ENCODE measurements around the gene SYT17. TPM values are rescaled to one million over a fixed set of nuclear protein-coding genes. Genes with fewer than 3 reads are reported as not detected.
"Not testable (repeated sequence)": the region's sequence is repeated elsewhere in the genome, so short reads cannot be mapped to it uniquely, and the experiment has no call there.

SYT17 gene
- total RNA-seq, 2 experiments from 2014 or later = not detected

- no peaks in the 10 kb centered on the region for H3K4me1 Mint-ChIP-seq
- no peak for DNase-seq
- H3K9me3 Mint-ChIP-seq = peaks cover 2% of the 10 kb centered on the region
- no peaks in the 10 kb centered on the region for H3K36me3 Mint-ChIP-seq (ENCODE audit: low read depth)
- H3K27me3 Mint-ChIP-seq = no peaks in the 10 kb centered on the region
- H3K27ac Mint-ChIP-seq = no peak overlapping the region
- POLR2A ChIA-PET = no interaction called here
- CTCF ChIA-PET = interaction anchor here (0.7 kb wide), 1 partner anchor 55 kb away, joined by 4 read pairs; no protein-coding TSS in a partner anchor
- no peak overlapping the region for H3K4me3 Mint-ChIP-seq
These were observed 16.9 kb downstream of the SYT17 start for GRCh38 chr16:19184823-19185509.

DNA sequence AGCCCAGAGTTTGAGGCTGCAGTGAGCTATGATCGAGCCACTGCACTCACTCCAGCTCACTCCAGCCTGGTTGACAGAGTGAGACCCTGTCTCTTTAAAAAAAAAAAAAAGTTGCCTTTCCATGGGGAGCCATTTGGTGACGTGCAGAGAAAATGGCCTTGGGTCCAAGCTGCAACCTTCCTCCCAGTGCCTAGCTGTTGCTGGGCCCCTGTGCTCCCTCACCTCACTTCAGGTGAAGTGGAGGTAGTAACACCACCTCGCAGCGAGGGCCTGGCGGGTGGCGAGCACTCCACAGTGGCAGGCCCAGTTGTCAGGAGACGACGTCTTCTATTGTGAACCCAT lies 17.4 kb downstream of the SYT17 start:
- ChIA-PET CTCF (no interaction called here), POLR2A (no interaction called here)
- Mint-ChIP-seq H3K4me1 (peaks cover 2% of the 10 kb centered on the region), H3K36me3 (ENCODE audit: low read depth) (no peaks in the 10 kb centered on the region), H3K4me3 (no peak overlapping the region), H3K9me3 (peaks cover 2% of the 10 kb centered on the region), H3K27ac (no peak overlapping the region), H3K27me3 (no peaks in the 10 kb centered on the region)
- DNase-seq = no peak

- no peak overlapping the region for H3K27ac Mint-ChIP-seq
- ChIA-PET POLR2A (no interaction called here), CTCF (no interaction called here)
- H3K4me3 Mint-ChIP-seq = no peak overlapping the region
- no peaks in the 10 kb centered on the region for H3K27me3 Mint-ChIP-seq
- H3K9me3 Mint-ChIP-seq = peaks cover 2% of the 10 kb centered on the region
- no peak for DNase-seq
- H3K36me3 Mint-ChIP-seq (ENCODE audit: low read depth) = no peaks in the 10 kb centered on the region
- H3K4me1 Mint-ChIP-seq = peaks cover 3% of the 10 kb centered on the region
These were observed 18.4 kb downstream of the SYT17 start for GRCh38 chr16:19186408-19186807.

DNA sequence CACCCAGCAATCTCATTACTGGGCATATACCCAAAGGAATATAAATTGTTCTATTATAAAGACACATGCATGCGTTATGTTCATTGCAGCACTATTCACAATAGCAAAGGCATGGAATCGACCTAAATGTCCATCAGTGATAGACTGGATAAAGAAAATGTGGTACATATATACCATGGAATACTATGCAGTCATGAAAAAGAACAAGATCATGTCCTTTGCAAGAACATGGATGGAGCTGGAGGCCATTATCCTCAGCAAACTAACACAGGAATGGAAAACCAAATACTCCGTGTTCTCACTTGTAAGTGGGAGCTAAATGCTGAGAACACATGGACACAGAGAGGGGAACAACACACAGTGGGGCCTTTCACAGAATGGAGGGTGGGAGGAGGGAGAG lies 19.9 kb downstream of the SYT17 start:
- H3K4me3 Mint-ChIP-seq; H3K9me3 Mint-ChIP-seq; CTCF ChIA-PET; H3K27me3 Mint-ChIP-seq; H3K36me3 Mint-ChIP-seq (ENCODE audit: low read depth); DNase-seq; H3K4me1 Mint-ChIP-seq; POLR2A ChIA-PET; H3K27ac Mint-ChIP-seq: not testable (repeated sequence)

DNA sequence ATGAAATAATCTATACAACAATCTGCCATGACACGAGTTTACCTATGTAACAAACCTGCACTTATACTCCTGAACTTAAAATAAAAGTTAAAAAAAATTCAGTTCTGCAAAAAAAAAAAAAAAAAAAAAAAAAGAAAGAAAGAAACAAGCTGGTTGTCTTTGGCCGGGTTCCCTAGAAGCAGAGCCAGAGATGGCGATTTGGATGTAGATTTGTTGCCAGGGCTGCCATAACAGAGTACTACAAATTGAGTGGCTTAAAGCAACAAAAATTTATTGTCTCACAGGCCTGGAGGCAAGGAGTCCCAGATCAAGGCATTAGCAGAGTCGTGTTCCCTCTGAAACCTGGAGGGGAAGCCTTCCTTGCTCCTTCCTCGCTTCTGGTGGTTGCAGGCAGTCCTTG lies 20.4 kb downstream of the SYT17 start:
- H3K9me3 Mint-ChIP-seq = peaks cover 2% of the 10 kb centered on the region
- no peaks in the 10 kb centered on the region for H3K36me3 Mint-ChIP-seq (ENCODE audit: low read depth)

GRCh38 chr16:19192865-19193264 lies 24.8 kb downstream of the SYT17 start:
- POLR2A ChIA-PET = no interaction called here
- CTCF ChIA-PET = interaction anchor here (1.1 to 1.7 kb wide), 2 partner anchors 13 to 106 kb away, joined by 5 read pairs; no protein-coding TSS in a partner anchor
- Mint-ChIP-seq H3K36me3 (ENCODE audit: low read depth) (no peaks in the 10 kb centered on the region), H3K4me3 (no peak overlapping the region), H3K9me3 (peaks cover 2% of the 10 kb centered on the region), H3K27me3 (no peaks in the 10 kb centered on the region), H3K27ac (no peak overlapping the region), H3K4me1 (peaks cover 3% of the 10 kb centered on the region)
- DNase-seq = no peak

More for the DNA sequence above, 20.4 kb downstream of the SYT17 start:
- no peak for DNase-seq
- ChIA-PET POLR2A (no interaction called here), CTCF (no interaction called here)
- H3K4me1 Mint-ChIP-seq = peaks cover 3% of the 10 kb centered on the region
- no peak overlapping the region for H3K27ac Mint-ChIP-seq
- no peaks in the 10 kb centered on the region for H3K27me3 Mint-ChIP-seq
- H3K4me3 Mint-ChIP-seq = no peak overlapping the region

- Mint-ChIP-seq H3K4me3 (no peak overlapping the region), H3K9me3 (peaks cover 5% of the 10 kb centered on the region), H3K4me1 (no peaks in the 10 kb centered on the region), H3K27ac (no peak overlapping the region), H3K36me3 (ENCODE audit: low read depth) (no peaks in the 10 kb centered on the region), H3K27me3 (no peaks in the 10 kb centered on the region)
- ChIA-PET CTCF (no interaction called here), POLR2A (no interaction called here)
- DNase-seq = no peak
These were observed 28.8 kb downstream of the SYT17 start for GRCh38 chr16:19196871-19197270.

GRCh38 chr16:19203374-19203966 lies 35.4 kb downstream of the SYT17 start:
- H3K27ac Mint-ChIP-seq = no peak overlapping the region
- ChIA-PET CTCF (no interaction called here), POLR2A (no interaction called here)
- no peaks in the 10 kb centered on the region for H3K27me3 Mint-ChIP-seq
- H3K9me3 Mint-ChIP-seq = peaks cover 9% of the 10 kb centered on the region
- H3K36me3 Mint-ChIP-seq (ENCODE audit: low read depth) = no peaks in the 10 kb centered on the region
- no peaks in the 10 kb centered on the region for H3K4me1 Mint-ChIP-seq
- H3K4me3 Mint-ChIP-seq = no peak overlapping the region
- DNase-seq = no peak

- ChIA-PET CTCF (no interaction called here), POLR2A (no interaction called here)
- no peaks in the 10 kb centered on the region for H3K27me3 Mint-ChIP-seq
- H3K27ac Mint-ChIP-seq = no peak overlapping the region
- peaks cover 2% of the 10 kb centered on the region for H3K9me3 Mint-ChIP-seq
- H3K4me1 Mint-ChIP-seq = no peaks in the 10 kb centered on the region
- no peaks in the 10 kb centered on the region for H3K36me3 Mint-ChIP-seq (ENCODE audit: low read depth)
- DNase-seq = no peak
- H3K4me3 Mint-ChIP-seq = no peak overlapping the region
These were observed 42.4 kb downstream of the SYT17 start for GRCh38 chr16:19210280-19210924.

DNA sequence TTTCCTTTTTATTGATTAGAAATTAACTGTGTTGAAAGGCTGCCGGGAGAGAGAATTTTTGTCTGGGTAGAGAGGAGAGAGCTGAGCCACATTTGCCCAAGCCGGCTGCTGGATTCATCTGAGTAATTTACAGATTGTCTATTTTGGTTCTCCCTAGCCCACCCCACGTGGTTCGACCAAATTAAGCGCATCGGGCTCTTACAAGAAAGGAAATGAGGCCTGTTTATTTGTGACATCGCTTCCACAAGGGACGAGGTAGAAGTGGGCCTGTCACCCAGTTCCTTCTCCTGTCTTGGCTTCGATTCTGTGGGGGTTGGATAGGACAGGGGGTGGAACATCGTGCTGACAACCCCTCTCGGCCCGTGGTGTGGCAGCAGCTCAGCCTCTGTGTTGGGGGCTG lies 42.9 kb downstream of the SYT17 start:
- DNase-seq = no peak
- ChIA-PET CTCF (interaction anchor here (0.6 kb wide), 1 partner anchor 246 kb away, joined by 3 read pairs; no protein-coding TSS in a partner anchor), POLR2A (no interaction called here)
- Mint-ChIP-seq H3K27ac (no peak overlapping the region), H3K4me3 (no peak overlapping the region), H3K36me3 (ENCODE audit: low read depth) (no peaks in the 10 kb centered on the region), H3K4me1 (no peaks in the 10 kb centered on the region), H3K27me3 (no peaks in the 10 kb centered on the region), H3K9me3 (peaks cover 2% of the 10 kb centered on the region)

- Mint-ChIP-seq H3K36me3 (ENCODE audit: low read depth) (no peaks in the 10 kb centered on the region), H3K27ac (no peak overlapping the region), H3K4me3 (no peak overlapping the region), H3K4me1 (no peaks in the 10 kb centered on the region), H3K9me3 (peaks cover 2% of the 10 kb centered on the region), H3K27me3 (no peaks in the 10 kb centered on the region)
- POLR2A ChIA-PET = no interaction called here
- CTCF ChIA-PET = no interaction called here
- DNase-seq = no peak
These were observed 44.0 kb downstream of the SYT17 start for GRCh38 chr16:19212059-19212458.

DNA sequence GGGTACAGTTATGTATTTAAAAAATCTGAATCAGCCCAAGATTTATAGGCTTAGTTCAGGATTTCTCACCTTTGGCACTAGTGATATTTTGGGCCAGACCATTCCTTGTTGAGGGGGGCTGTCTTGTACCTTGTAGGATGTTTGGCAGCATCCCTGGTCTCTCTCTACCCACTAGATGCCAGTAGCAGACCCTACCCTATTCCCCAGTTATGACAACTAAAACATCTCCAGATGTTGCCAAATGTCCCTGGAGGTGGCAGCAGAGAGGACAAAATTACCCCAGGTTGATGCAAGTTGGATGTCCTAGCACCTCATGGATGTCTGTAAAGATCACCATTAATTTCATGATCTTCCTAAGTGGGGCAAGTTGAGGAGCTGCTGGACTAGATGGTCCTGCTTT lies 45.8 kb downstream of the SYT17 start:
- Mint-ChIP-seq H3K27ac (no peak overlapping the region), H3K27me3 (no peaks in the 10 kb centered on the region), H3K4me1 (peaks cover 11% of the 10 kb centered on the region), H3K36me3 (ENCODE audit: low read depth) (no peaks in the 10 kb centered on the region), H3K4me3 (no peak overlapping the region), H3K9me3 (peaks cover 2% of the 10 kb centered on the region)
- ChIA-PET CTCF (interaction anchor here (0.7 kb wide), 1 partner anchor 170 kb away, joined by 3 read pairs; no protein-coding TSS in a partner anchor), POLR2A (no interaction called here)
- no peak for DNase-seq

GRCh38 chr16:19215705-19216104 lies 47.7 kb downstream of the SYT17 start:
- POLR2A ChIA-PET = no interaction called here
- no peaks in the 10 kb centered on the region for H3K36me3 Mint-ChIP-seq (ENCODE audit: low read depth)
- H3K27me3 Mint-ChIP-seq = no peaks in the 10 kb centered on the region
- H3K27ac Mint-ChIP-seq = no peak overlapping the region
- peaks cover 2% of the 10 kb centered on the region for H3K9me3 Mint-ChIP-seq
- DNase-seq = no peak
- peaks cover 11% of the 10 kb centered on the region for H3K4me1 Mint-ChIP-seq
- CTCF ChIA-PET = no interaction called here
- no peak overlapping the region for H3K4me3 Mint-ChIP-seq

DNA sequence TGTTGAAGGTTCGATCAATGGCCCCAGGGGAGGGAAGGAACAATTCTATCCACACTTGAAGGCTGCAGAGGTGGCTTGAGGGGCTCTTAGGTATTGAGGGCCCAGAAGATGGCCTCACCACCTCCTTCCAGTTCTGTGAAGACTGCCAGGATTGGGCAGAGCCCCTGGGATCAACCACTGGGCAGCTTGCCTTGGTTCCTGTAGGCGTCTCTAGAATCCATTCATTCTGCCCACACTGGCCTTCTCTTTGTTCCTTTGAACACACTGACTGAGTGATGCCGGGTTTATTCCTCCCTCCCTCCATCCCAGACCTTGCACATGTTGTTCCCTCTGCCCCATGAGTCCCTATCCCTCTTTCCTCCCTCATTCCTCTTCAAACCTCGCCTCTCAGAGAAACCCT lies 50.5 kb downstream of the SYT17 start:
- Mint-ChIP-seq H3K36me3 (ENCODE audit: low read depth) (no peaks in the 10 kb centered on the region), H3K4me1 (peaks cover 11% of the 10 kb centered on the region), H3K9me3 (no peaks in the 10 kb centered on the region), H3K27me3 (no peaks in the 10 kb centered on the region), H3K4me3 (no peak overlapping the region), H3K27ac (no peak overlapping the region)
- no peak for DNase-seq
- ChIA-PET CTCF (no interaction called here), POLR2A (no interaction called here)

All from activated CD4-positive, alpha-beta memory T cell treated with anti-CD3 and anti-CD28 coated beads, Interleukin-2, amount 10 ng/mL, durations not matched to agents 7 days and 5 days (primary cell).